Germinal center (tissue), 1 donor: ENCODE measurements around the gene NQO2.
"Not testable (repeated sequence)": the region's sequence is repeated elsewhere in the genome, so short reads cannot be mapped to it uniquely, and the experiment has no call there.

Experiments
- DNase-seq: peaks from one replicate; pipeline ENCODE4 v3.0.0; 2012; ENCODE audit warnings: mixed read lengths, low spot score

Gene NQO2

DNA sequence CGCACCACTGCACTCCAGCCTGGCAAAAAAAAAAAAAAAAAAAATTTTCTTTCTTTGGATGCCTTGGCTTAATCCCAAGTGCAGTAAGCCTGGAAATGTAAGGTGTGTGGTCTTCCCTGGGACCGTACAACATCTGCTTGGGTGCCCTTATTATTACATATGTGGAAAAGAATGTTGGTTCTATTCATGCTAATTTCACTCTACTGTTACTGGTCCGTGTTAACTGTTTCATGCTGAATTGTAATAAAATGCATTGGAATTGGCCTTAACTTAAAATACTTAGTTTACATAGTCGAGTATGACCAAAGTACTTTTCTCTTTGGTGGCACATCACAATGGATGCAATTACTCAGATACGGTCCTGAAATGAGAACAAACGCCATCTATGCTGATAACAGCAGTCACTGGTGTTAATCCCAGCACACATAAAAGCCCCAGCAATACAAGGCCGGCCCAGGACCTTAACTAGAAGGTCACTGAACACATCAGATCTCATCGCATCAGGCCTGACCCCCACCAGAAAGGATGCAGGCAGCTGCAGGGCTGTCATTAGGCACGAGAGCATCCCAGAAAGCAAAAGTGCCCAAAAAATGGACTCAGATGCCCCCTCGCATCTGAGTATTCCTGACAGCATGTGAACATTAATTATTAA, 29.5 kb upstream of the NQO2 start:
- DNase-seq = no peak

DNA sequence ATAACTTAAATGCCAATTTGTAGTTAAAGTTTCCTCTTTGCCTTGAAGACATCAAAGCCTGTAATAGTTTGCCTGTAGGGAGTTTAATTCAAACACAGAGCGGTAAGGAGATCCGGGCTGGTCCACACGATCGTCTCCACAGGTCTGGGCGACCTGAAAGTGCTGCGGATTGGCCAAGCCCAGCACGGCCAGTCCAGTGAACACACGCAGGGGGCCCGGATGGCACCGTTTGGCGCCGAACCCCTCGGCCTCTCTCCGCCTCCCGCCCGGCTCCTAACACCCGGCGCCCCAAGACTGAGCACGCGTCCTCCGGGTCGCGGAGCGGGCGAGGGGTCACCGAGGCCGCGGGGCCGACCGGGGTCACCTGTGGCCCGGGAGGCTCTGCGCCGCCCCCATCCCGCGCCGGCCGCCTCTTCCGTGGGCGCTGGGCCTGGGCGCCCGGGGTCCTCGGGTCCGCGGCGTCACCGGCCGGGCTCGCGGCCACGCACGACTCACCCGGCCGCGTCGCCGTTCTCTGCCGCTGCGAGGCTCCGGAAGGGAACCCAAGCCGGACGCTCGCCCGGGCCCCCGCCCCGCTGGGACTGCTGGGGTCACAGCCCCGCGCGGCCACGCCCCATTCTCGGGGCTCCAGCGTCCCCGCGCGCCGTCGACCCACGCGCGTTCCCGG, 28.8 kb upstream of the NQO2 start:
- DNase-seq = peak; percentile 54

- peak; percentile 40 for DNase-seq
Observed at GRCh38 chr6:2971420-2972218, 28.1 kb upstream of the NQO2 start, which contains the start of gene SERPINB6. SERPINB6 (minus strand) TSS chr6:2971567; CDS start chr6:2959332, 12,235 bp downstream.

GRCh38 chr6:2972219-2972487, 27.5 kb upstream of the NQO2 start:
- not testable (repeated sequence) for DNase-seq

GRCh38 chr6:2972685-2973084, 27.0 kb upstream of the NQO2 start:
- not testable (repeated sequence) for DNase-seq

DNA sequence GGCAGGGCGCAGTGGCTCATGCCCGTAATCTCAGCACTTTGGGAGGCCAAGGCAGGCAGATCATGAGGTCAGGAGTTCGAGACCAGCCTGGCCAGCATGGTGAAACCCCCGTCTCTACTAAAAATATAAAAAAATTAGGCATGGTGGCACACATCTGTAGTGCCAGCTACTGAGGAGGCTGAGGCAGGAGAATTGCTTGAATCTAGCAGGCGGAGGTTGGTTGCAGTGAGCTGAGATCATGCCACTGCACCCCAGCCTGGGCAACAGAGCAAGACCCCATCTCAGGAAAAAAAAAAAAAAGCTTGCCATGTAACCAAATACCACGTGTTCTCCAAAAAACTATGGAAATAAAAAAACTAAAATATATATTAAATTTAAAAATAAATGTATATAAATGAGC, 26.5 kb upstream of the NQO2 start:
- DNase-seq = not testable (repeated sequence)

- no peak for DNase-seq
Observed at GRCh38 chr6:2973676-2974075, 26.0 kb upstream of the NQO2 start.

DNA sequence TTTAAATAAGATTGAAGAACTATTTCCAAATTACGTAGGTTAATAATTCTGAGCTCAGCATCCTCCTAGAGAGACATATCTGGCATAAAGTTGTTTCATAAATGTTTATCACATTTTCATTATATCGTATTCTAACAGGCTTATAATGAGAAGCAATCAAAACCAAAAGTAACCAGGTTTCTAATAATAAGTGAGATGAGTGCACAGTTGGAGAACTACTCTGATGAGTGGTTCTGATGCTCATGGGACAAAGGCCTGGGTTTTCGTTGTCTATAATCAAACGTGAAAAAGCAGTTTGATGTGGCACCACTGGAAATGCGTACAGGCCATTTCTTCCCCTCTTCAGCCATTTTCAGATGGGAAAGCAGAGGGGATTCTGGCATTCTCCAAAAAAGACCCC, 23.6 kb upstream of the NQO2 start:
- no peak for DNase-seq

DNA sequence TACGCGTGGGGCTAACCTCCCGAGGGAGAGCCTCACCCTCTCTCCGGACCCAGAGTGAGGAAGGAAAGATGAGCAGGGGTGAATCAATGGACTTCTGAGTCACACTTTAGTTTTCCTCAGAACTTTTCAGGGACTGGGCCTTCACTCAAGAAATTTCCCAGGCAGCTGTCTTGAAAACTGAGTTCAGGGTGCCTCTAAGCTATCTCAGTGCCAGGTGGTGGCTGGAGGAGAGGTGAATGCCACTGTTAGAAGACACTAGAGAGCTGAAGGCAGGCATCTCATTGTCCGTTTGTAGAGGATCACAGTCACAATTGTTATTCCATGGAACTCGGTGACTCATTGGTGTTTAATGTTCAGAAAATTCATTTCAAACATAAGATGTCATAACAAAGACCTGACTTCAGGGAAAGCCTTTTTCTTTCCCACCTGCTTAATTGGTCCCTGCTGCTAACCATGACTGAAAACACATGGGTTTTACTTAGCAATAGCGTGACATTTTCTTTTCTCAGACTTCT, 23.1 kb upstream of the NQO2 start:
- no peak for DNase-seq

- DNase-seq = no peak
Observed at GRCh38 chr6:2977290-2977689, 22.4 kb upstream of the NQO2 start.

GRCh38 chr6:2977799-2978590, 21.7 kb upstream of the NQO2 start:
- DNase-seq = no peak

- DNase-seq = no peak
Observed at GRCh38 chr6:2978923-2979322, 20.8 kb upstream of the NQO2 start.

GRCh38 chr6:2979819-2980464, 19.8 kb upstream of the NQO2 start:
- DNase-seq = no peak

- DNase-seq = no peak
Observed at GRCh38 chr6:2980465-2980855, 19.2 kb upstream of the NQO2 start.

DNA sequence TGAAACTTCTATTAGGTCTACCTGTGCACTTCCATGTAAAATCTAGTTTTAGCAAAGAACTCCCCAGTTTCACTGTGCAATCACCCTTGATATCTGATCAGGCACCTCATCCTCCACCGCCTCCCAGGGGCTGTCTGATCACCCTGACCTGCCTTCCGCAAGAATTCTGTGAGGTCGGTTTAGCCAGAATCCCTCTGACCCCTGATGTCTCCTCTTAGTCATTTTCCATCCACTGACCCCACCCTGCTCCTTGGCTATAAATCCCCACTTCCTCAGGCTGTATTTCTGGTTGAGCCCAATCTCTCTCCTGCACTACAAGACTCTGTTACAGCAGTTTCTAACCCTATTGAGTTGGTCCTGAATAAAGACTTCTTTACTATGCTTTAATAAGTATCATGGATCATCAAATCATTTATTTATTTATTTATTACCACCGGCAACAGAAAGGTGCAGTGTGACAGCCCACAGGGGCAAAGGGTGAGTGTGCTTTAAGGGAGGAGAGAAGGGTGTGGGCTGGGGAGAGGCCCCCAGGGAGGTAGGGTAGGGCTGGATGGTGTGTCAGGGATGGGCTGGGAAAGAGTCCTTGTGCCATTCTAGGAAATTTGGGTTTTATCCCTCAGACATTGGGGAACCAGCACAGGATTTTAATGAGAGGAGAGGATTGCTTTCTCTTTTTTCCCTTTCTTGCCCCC, 17.1 kb upstream of the NQO2 start:
- DNase-seq = no peak

GRCh38 chr6:2984738-2985406, 14.8 kb upstream of the NQO2 start:
- DNase-seq = no peak

DNA sequence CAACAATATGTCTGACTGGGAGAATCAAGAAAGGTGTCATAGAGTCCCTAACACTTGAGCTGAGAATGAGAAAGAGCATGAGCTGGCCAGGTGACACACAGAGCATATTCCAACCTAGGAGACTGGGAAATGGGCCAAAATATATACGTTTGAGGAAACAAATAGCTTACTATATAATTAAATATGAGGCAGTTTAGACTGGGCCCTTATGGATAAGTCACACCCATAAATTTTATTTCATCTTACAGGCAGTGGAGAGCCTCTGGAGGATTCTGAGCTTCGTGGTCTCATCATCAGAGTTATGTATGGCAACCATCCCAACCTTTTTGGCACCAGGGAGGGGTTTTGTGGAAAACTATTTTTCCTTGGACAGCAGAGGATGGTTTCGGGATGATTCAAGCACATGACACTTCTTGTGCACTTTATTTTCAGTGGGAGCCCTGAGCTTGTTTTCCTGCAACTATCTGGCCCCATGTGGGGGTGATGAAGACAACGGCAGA, 12.9 kb upstream of the NQO2 start:
- DNase-seq = no peak

- DNase-seq = no peak
Observed at GRCh38 chr6:2988094-2988425, 11.6 kb upstream of the NQO2 start.

GRCh38 chr6:2988426-2989331, 11.0 kb upstream of the NQO2 start:
- DNase-seq = peak; percentile 82
